ENCODE data around the gene FLVCR2. TPM values are rescaled to one million over a fixed set of nuclear protein-coding genes. Genes with fewer than 3 reads are reported as not detected.

The FLVCR2 gene
- total and polyA plus RNA-seq, 2 of the 13 experiments (the other 11 are each of a cell fraction or from before 2014, with no cell fraction given) = 9.9 to 10.5 TPM

- ChIA-PET POLR2A (interaction anchor here (0.8 kb wide), 1 partner anchor 124 kb away, joined by 3 read pairs; the partner anchor contains the start of genes ERG28 and TTLL5), CTCF (ENCODE audit: low intra/inter-chr PET ratio, low total read pairs) (no interaction called here)
- H3K4me3 ChIP-seq (replicated peaks in 1 of 3; ENCODE audit: insufficient read depth in 1 of 3, low read depth in 2 of 3, low read length in 3 of 3) = no peak overlapping the region
- H3K4me1 ChIP-seq (ENCODE audit: insufficient read depth, low read length) = peaks cover 63% of the 10 kb centered on the region
- no peaks in the 10 kb centered on the region for H4K20me1 ChIP-seq (ENCODE audit: insufficient read depth, low read length)
- no peak for FAIRE-seq
- no peak overlapping the region for H3K9ac ChIP-seq (ENCODE audit: insufficient read depth, low read depth, low read length)
- no peaks in the 10 kb centered on the region for H3K9me3 ChIP-seq (ENCODE audit: low read length)
- TF ChIP-seq SMC3 (IDR thresholded peaks at IDR 0.05; ENCODE audit: low read length) (no peak), FIP1L1 (IDR thresholded peaks at IDR 0.05; ENCODE audit: borderline replicate concordance, insufficient read depth, low read depth, low read length) (no peak), ZNF451 (CRISPR knock-in tag; IDR thresholded peaks at IDR 0.05) (no peak), MED13 (CRISPR knock-in tag; IDR thresholded peaks at IDR 0.05) (no peak), RBAK (CRISPR knock-in tag; IDR thresholded peaks at IDR 0.05) (no peak), ZNF770 (CRISPR knock-in tag; IDR thresholded peaks at IDR 0.05) (no peak), ZNF775 (CRISPR knock-in tag; IDR thresholded peaks at IDR 0.05; ENCODE audit: borderline replicate concordance) (no peak), RFXANK (CRISPR knock-in tag; IDR thresholded peaks at IDR 0.05) (no peak), BCL3 (CRISPR knock-in tag; IDR thresholded peaks at IDR 0.05) (no peak), ZNF333 (CRISPR knock-in tag; IDR thresholded peaks at IDR 0.05; ENCODE audit: borderline replicate concordance) (no peak), AGO1 (IDR thresholded peaks at IDR 0.05; ENCODE audit: low read depth, low read length, poor library complexity, severe bottlenecking) (no peak), TBL1XR1 (IDR thresholded peaks at IDR 0.05; ENCODE audit: borderline replicate concordance, low read length, partially characterized antibody) (no peak), XBP1 (CRISPR knock-in tag; IDR thresholded peaks at IDR 0.05) (no peak), ZBTB25 (CRISPR knock-in tag; IDR thresholded peaks at IDR 0.05) (no peak)
- no peaks in the 10 kb centered on the region for H3K27me3 ChIP-seq (ENCODE audit: control insufficient read depth in 1 of 2, insufficient read depth in 2 of 2, low read length in 2 of 2)
- BruUV-seq (replicated peaks) = no TSS peak
- H3K79me2 ChIP-seq (ENCODE audit: insufficient read depth, low read length) = no peaks in the 10 kb centered on the region
- intact Hi-C loops (cut with micrococcal nuclease; ENCODE audit: unreplicated experiment) = no loop called here
- ATAC-seq = no peak
- no peak for DNase-seq (ENCODE audit: low spot score)
- 79% methylated on average over 4 of the region's 4 CpGs for WGBS (ENCODE audit: low lambda C conversion rate)
- no peak overlapping the region for H3K27ac ChIP-seq (ENCODE audit: extremely low read length, insufficient read depth, low read length)
- in situ Hi-C loops (cut with HindIII; ENCODE audit: extremely low pct_ligation_motif_present, low pct_unique_long_range_greater_than_20kb) = no loop called here
- H3K36me3 ChIP-seq (replicated peaks in 1 of 2; ENCODE audit: control insufficient read depth in 1 of 2, insufficient read depth in 2 of 2, low read length in 2 of 2) = no peaks in the 10 kb centered on the region
- no peak overlapping the region for H3K4me2 ChIP-seq (ENCODE audit: low read depth, low read length)
- no peak overlapping the region for H2AFZ ChIP-seq (ENCODE audit: low read length)
Measured at GRCh38 chr14:75537071-75537470, 41.3 kb upstream of the FLVCR2 start.

Data from HepG2 (cell line).